ENCODE measurements around the gene LRRC32.

- TF ChIP-seq EZH2 (IDR thresholded peaks at IDR 0.05; ENCODE audit: low read length, unreplicated experiment) (no peak), CTCF (conservative IDR thresholded peaks at IDR 0.05; ENCODE audit: low read depth, low read length) (no peak)
Measured at GRCh38 chr11:76712125-76712524, 41.6 kb upstream of the LRRC32 start.

Data from PC-3 (cell line).